Endothelial cell of umbilical vein (primary cell): Measurements from ENCODE around the gene TMEM33.

ENCODE experiments used
- EZH2 ChIP-seq: IDR thresholded peaks from 2 replicates; pipeline ENCODE4 v1.6.1; 2012; ENCODE audit warnings: borderline replicate concordance, low read depth, mild to moderate bottlenecking, moderate library complexity, low read length, inconsistent platforms; ENCODE audit not compliant: severe bottlenecking
- JUN ChIP-seq: IDR thresholded peaks from 2 replicates; pipeline ENCODE4 v1.6.1; 2011; ENCODE audit warnings: borderline replicate concordance, low read depth; ENCODE audit not compliant: insufficient read length, insufficient read depth
- POLR2AphosphoS5 ChIP-seq: IDR thresholded peaks from 2 replicates; pipeline ENCODE4 v1.6.1; 2012; ENCODE audit warnings: low read depth, mild to moderate bottlenecking, control low read depth, low read length, moderate library complexity; ENCODE audit not compliant: insufficient read depth
- TF ChIP-seq, protein P1 (sequence below), 2 donors: IDR thresholded peaks; 1 replicate in 1 of 2; 2 replicates in 1 of 2; pipeline ENCODE4 v1.5.1; 2011; ENCODE audit warnings: low read length in 2 of 2, mild to moderate bottlenecking in 2 of 2, moderate library complexity in 2 of 2, control low read depth in 1 of 2, inconsistent platforms in 1 of 2, low read depth in 1 of 2; ENCODE audit not compliant: insufficient read depth in 1 of 2; ENCODE audit errors: extremely low read depth in 1 of 2

DNA sequence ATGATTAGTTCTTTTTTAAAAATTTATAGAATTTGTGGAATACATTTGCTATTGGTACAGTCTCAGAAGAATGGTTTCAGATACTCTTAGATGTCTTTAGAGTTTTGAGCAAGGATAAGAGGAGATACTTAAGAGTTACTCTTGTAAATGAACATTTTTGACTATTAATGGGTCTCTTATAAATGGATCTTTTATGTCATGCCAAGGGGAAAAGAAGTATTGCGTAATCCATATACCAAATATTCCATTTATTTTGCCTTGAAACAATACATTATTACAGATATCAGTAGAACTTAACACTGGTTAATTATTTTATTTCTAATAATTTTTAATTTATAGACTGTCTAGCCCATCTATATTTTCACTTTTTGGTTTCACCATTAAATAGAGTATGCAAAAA is 29.2 kb downstream of the TMEM33 start:
- no peak for TF ChIP-seq POLR2AphosphoS5
- no peak for TF ChIP-seq EZH2
- TF ChIP-seq, protein P1, sequence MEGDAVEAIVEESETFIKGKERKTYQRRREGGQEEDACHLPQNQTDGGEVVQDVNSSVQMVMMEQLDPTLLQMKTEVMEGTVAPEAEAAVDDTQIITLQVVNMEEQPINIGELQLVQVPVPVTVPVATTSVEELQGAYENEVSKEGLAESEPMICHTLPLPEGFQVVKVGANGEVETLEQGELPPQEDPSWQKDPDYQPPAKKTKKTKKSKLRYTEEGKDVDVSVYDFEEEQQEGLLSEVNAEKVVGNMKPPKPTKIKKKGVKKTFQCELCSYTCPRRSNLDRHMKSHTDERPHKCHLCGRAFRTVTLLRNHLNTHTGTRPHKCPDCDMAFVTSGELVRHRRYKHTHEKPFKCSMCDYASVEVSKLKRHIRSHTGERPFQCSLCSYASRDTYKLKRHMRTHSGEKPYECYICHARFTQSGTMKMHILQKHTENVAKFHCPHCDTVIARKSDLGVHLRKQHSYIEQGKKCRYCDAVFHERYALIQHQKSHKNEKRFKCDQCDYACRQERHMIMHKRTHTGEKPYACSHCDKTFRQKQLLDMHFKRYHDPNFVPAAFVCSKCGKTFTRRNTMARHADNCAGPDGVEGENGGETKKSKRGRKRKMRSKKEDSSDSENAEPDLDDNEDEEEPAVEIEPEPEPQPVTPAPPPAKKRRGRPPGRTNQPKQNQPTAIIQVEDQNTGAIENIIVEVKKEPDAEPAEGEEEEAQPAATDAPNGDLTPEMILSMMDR (IDR thresholded peaks at IDR 0.05; ENCODE audit: extremely low read depth in 1 of 2, insufficient read depth in 1 of 2, low read depth in 1 of 2, low read length in 2 of 2) = no peak
- no peak for TF ChIP-seq JUN
